AG10803 (cell line): ENCODE results near the gene INVS.

Experiments used
- DNase-seq: peaks from one replicate; pipeline ENCODE4 v3.0.0; 2010; ENCODE audit warnings: low read depth
- H3K4me3 ChIP-seq: 2 replicates; pipeline ENCODE4 v1.5.1; 2011; ENCODE audit warnings: mild to moderate bottlenecking, low read length, control low read depth
- TF ChIP-seq, protein P1 (sequence below): conservative IDR thresholded peaks from 2 replicates; pipeline ENCODE4 v1.5.1; 2011; ENCODE audit warnings: mild to moderate bottlenecking, low read length, control low read depth, inconsistent platforms

INVS gene

DNA sequence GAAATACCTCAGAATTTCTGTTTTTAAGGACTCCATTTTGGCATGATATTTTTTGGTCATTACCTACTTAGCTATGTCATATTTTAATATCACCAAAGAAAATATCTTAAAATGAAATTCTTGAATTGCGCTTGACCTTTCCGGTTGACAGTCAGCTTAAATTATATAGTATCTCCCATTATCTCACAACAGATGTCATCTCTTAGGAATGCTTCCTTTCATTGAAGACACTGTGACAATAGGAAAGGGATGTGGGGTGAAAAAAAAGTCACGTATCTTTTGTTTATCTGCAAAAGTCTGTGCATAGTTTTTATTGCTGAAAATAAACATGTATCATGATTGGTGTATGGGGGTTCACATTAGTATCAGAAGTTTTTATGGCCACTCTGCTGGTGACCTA is 105.8 kb downstream of the INVS start:
- TF ChIP-seq, protein P1, sequence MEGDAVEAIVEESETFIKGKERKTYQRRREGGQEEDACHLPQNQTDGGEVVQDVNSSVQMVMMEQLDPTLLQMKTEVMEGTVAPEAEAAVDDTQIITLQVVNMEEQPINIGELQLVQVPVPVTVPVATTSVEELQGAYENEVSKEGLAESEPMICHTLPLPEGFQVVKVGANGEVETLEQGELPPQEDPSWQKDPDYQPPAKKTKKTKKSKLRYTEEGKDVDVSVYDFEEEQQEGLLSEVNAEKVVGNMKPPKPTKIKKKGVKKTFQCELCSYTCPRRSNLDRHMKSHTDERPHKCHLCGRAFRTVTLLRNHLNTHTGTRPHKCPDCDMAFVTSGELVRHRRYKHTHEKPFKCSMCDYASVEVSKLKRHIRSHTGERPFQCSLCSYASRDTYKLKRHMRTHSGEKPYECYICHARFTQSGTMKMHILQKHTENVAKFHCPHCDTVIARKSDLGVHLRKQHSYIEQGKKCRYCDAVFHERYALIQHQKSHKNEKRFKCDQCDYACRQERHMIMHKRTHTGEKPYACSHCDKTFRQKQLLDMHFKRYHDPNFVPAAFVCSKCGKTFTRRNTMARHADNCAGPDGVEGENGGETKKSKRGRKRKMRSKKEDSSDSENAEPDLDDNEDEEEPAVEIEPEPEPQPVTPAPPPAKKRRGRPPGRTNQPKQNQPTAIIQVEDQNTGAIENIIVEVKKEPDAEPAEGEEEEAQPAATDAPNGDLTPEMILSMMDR: no peak
- no peak for DNase-seq
- H3K4me3 ChIP-seq: no peak overlapping the region

DNA sequence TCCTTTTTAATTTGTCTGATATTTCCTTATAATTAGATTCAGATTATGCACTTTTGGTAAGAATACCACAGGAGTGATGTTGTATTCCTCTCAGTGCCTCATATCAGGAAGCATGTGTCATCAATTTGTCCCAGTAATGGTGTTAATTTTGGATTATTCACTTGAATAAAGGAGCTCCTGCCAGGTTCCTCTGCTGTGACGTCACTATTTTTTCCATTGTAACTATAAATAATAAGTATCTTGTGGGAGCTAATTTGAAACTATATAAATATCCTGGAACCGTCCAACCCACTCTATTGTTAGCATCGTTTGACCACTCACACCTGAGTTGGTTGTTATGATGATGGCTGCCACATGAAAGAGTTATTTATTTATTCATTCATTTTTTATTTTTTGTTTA is 107.9 kb downstream of the INVS start:
- TF ChIP-seq, protein P1: no peak
- peak; percentile 32 for DNase-seq
- no peak overlapping the region for H3K4me3 ChIP-seq

DNA sequence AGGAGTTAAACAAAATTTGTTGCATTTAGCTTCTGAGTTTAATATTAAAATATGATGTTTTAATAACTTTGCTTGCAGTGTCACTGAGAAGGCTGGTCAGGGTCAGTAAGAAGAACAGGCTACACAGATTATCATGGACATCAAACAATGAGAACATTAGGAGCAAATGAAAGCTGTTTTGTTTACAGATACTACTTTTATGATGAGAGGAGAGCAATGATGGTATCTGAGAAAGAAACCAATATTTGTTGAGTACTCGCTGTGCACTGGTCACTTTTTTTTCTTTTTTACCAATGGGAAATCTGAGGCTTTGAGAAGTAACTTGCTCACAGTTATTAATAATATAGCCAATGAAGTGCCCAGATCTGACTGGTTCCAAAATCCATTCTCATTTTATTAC is 109.6 kb downstream of the INVS start:
- TF ChIP-seq, protein P1: no peak
- no peak for DNase-seq
- H3K4me3 ChIP-seq: no peak overlapping the region

DNA sequence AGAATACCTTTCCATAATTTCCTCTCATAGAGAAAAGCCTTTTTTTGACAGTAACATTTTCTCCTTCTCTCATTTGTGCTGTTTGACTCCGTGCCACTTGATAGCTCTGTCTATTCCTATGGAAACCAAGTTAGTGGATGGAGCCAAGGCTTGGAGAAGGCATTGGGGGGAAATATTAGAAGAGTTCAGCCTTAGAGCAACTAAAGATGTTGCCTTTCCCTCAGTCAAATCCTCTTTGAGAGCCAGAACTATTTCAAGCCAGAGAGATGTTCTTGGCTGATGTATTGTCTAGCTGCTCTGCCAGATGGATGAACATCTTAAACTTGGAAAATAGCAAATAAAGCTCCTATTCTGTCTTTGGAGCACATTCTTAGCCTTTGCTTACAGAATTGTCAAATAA is 112.4 kb downstream of the INVS start:
- no peak for DNase-seq
- TF ChIP-seq, protein P1: no peak
- no peak overlapping the region for H3K4me3 ChIP-seq

DNA sequence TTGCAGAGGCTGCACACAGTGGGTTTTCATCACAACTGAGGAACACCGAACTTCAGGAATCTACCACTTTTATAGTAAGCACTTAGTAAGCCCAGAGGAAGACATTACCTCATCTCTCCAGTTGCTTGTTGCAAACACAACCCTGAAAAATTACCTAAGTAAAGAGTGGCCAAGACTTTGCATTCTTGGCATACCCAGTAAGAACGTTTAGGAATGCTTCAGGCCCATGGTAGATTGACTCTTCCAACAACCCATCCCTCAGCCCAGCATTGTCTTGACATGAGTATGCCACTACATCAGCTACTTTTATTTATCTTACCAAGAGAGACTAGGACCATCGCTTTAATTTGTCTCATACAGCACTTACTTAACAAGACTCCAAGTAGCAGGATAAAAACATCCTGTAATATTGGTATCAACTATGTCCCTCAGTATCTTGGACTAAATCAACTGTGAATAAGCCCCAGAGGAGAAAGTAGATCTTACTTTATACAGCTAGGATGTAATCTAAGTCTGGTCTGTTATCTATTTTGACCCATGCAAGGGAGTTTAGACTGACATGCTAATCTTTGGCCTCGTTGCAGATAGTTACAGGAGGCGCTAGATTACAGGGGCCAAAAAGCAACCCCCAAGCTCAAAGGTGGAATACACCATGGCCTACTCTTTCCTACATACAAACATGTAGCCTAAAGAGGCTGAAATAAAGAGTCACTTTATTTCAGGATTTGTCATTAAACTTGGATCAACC is 114.9 kb downstream of the INVS start:
- DNase-seq: peak; percentile 78
- TF ChIP-seq, protein P1: no peak
- H3K4me3 ChIP-seq: no peak overlapping the region

DNA sequence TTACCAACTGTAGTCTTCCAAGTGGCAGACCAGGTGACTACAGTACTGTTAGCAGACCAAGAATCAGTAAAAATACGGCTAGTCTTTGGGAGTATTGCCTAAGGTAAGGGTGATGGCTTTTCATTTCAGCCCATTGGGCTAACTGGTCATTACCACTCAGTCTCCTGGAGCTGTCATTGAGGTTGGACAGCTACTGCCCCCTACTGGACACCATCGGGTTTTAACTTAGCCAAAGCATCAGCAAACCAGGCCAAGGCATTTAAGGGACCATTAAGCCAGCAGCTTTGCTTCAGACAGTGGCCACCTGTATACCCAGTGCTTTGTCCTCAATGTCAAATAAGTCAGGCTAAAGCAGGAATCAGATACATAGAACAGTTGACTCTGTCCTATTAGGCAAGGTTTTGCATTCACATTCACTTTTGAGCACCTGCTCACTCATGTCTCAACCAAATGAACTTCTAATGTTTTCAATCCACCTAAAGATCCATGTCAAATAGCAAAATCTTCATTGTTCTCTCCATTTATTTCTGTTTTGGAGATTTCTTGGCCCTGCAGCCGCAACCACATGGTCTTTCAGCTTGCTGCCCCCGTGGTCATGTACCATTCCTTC is 117.2 kb downstream of the INVS start:
- no peak overlapping the region for H3K4me3 ChIP-seq
- DNase-seq: peak; percentile 42
- TF ChIP-seq, protein P1: peak; percentile 65

DNA sequence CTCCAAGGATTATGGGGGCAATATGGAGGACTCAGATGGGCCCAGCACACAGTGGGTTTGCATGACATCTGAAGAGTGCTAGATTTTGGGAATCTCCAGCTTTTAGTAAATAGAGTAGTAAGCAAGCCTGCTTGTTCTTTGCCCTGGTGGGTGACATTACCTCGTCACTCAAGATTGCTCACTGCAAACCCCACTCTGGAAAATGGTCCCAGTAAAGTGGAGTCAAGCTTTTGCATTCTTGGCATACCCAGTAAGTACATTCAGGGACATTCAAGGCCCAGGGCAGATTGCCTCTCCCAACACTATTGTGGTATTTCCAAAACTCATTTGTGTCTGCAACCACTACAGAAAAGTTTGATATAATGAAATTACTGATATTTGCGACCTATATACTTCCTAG is 118.5 kb downstream of the INVS start:
- H3K4me3 ChIP-seq: no peak overlapping the region
- peak; percentile 3 for DNase-seq
- TF ChIP-seq, protein P1: no peak
